Activated B cell treated with CpG ODN at 0.5 μM for 24 hours (primary cell): ENCODE measurements around the gene DNM2. TPM values are rescaled to one million over a fixed set of nuclear protein-coding genes. Genes with fewer than 3 reads are reported as not detected.

ENCODE experiments used
- ATAC-seq: fragments of 200-7000 bp; cut with Tn5 transposase; one replicate; pipeline ENCODE4 v1.10.0; 2021; ENCODE audit warnings: low read depth, mild to moderate bottlenecking, moderate library complexity
- CTCF ChIA-PET: fragments of 350-600 bp; sonication (Branson Sonifier 250); formaldehyde crosslinking; loops from one replicate; lab custom pipeline; 2021; ENCODE audit warnings: antibody characterized with exemption; lab: Charles Lee
- POLR2A ChIA-PET: fragments of 350-600 bp; sonication (Branson Sonifier 250); formaldehyde crosslinking; loops from one replicate; lab custom pipeline; 2021; ENCODE audit warnings: antibody characterized with exemption; lab: Charles Lee
- DNase-seq: peaks from one replicate; pipeline ENCODE4 v3.0.0; 2022
- H3K27ac Mint-ChIP-seq: one replicate; pipeline ENCODE4 v1.8.0; 2020; ENCODE audit warnings: mixed read lengths
- H3K27me3 Mint-ChIP-seq: one replicate; pipeline ENCODE4 v1.8.0; 2021; ENCODE audit warnings: mixed read lengths
- H3K36me3 Mint-ChIP-seq: one replicate; pipeline ENCODE4 v1.8.0; 2021; ENCODE audit warnings: low read depth, mixed read lengths
- H3K4me1 Mint-ChIP-seq: one replicate; pipeline ENCODE4 v1.8.0; 2021; ENCODE audit warnings: mixed read lengths
- H3K4me3 Mint-ChIP-seq: one replicate; pipeline ENCODE4 v1.8.0; 2020; ENCODE audit warnings: mild to moderate bottlenecking, mixed read lengths
- H3K9me3 Mint-ChIP-seq: one replicate; pipeline ENCODE4 v1.8.0; 2020; ENCODE audit warnings: mixed read lengths
- CTCF ChIP-seq: fragments of 200-600 bp; IDR thresholded peaks from one replicate; pipeline ENCODE4 v1.8.0; 2022; ENCODE audit warnings: antibody characterized with exemption, mild to moderate bottlenecking
- intact Hi-C: fragments of 100-400 bp; cut with micrococcal nuclease; formaldehyde crosslinking; loops from one replicate; pipeline ENCODE4 v1.15.1; 2024
- total RNA-seq: library from RNA; stranded (reverse); gene quantifications from 2 replicates; pipeline ENCODE4 v1.2.3, GENCODE V29; 2022

Gene DNM2
- total RNA-seq, 1 donor from 2014 or later: 257 TPM

DNA sequence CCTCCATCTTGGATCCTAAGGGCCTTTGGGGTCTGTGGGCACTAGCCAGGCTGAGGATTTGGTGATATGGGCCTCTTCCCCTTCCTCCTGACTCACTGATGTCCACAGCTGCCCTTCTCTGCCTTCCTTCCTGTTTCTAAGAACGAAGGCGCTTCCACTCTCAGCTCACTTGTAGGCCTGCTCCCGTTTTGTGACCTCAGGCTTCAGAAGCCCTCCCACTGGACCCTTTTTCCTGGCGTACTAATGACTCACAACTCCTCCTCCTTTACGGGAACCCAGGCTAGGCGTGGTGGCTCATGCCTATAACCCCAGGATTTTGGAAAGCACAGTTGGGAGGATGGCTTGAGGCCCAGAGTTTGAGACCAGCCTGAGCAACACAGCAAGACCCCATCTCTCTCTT lies 62.5 kb downstream of the DNM2 start:
- Mint-ChIP-seq H3K4me3 (no peak overlapping the region), H3K4me1 (peaks cover 60% of the 10 kb centered on the region), H3K27me3 (no peaks in the 10 kb centered on the region), H3K9me3 (no peaks in the 10 kb centered on the region), H3K36me3 (peaks cover 74% of the 10 kb centered on the region), H3K27ac (peak overlapping the region; percentile 65)
- intact Hi-C loops: no loop called here
- no peak for TF ChIP-seq CTCF
- DNase-seq (no peak), ATAC-seq (no peak)
- CTCF ChIA-PET: interaction anchor here (1.6 kb wide), 1 partner anchor 64 kb away, joined by 5 read pairs; no protein-coding TSS in a partner anchor
- POLR2A ChIA-PET: interaction anchor here (0.7 to 2.4 kb wide), 5 partner anchors 17 to 63 kb away, joined by 3 to 5 read pairs (median 3); partner anchors contain the start of gene DNM2

GRCh38 chr19:10782795-10783194 lies 64.9 kb downstream of the DNM2 start:
- Mint-ChIP-seq H3K4me1 (peaks cover 40% of the 10 kb centered on the region), H3K9me3 (no peaks in the 10 kb centered on the region), H3K4me3 (no peak overlapping the region), H3K27ac (peak overlapping the region; percentile 35), H3K27me3 (no peaks in the 10 kb centered on the region), H3K36me3 (peaks cover 75% of the 10 kb centered on the region)
- TF ChIP-seq CTCF: no peak
- ATAC-seq: no peak
- POLR2A ChIA-PET: interaction anchor here (1.0 to 1.3 kb wide), 2 partner anchors 14 to 43 kb away, joined by 3 to 4 read pairs; no protein-coding TSS in a partner anchor
- intact Hi-C loops: no loop called here
- CTCF ChIA-PET: no interaction called here
- DNase-seq: no peak

DNA sequence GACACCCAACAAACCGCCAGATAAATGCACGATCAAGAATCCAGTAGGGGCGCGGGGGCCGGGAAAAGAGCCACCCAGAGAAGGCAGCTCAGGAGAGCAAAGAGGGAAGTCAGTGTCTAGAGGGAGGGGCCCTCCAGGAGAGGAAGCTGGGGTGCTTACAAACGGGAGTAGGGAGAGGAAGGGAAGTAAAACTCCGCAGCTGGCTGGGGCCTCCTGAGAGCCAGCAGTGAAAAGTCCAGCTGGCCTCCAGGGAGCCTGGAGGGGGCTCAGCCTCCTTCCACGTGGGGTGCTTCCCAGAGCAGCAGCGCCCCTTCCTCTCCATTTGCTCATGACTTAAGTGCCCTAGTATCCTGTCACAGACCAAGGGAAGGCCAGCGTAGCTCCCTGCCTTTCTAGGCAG lies 66.4 kb downstream of the DNM2 start:
- ATAC-seq: peak; percentile 40
- TF ChIP-seq CTCF: no peak
- Mint-ChIP-seq H3K4me3 (no peak overlapping the region), H3K4me1 (peaks cover 35% of the 10 kb centered on the region), H3K36me3 (peaks cover 84% of the 10 kb centered on the region), H3K9me3 (no peaks in the 10 kb centered on the region), H3K27me3 (no peaks in the 10 kb centered on the region), H3K27ac (peak overlapping the region; percentile 80)
- intact Hi-C loops: no loop called here
- CTCF ChIA-PET: no interaction called here
- no peak for DNase-seq
- POLR2A ChIA-PET: interaction anchor here (0.9 to 1.3 kb wide), 3 partner anchors 16 to 66 kb away, joined by 3 to 6 read pairs (median 3); partner anchors contain the start of gene DNM2

- DNase-seq: no peak
- no peak overlapping the region for H3K4me3 Mint-ChIP-seq
- peaks cover 83% of the 10 kb centered on the region for H3K36me3 Mint-ChIP-seq
- intact Hi-C loops: no loop called here
- no peaks in the 10 kb centered on the region for H3K9me3 Mint-ChIP-seq
- ChIA-PET POLR2A (interaction anchor here (1.1 kb wide), 1 partner anchor 48 kb away, joined by 9 read pairs; the partner anchor contains the start of gene TMED1), CTCF (no interaction called here)
- no peaks in the 10 kb centered on the region for H3K27me3 Mint-ChIP-seq
- TF ChIP-seq CTCF: no peak
- H3K27ac Mint-ChIP-seq: no peak overlapping the region
- no peak for ATAC-seq
- H3K4me1 Mint-ChIP-seq: peaks cover 10% of the 10 kb centered on the region
Measured at GRCh38 chr19:10788146-10788545, 70.3 kb downstream of the DNM2 start.

DNA sequence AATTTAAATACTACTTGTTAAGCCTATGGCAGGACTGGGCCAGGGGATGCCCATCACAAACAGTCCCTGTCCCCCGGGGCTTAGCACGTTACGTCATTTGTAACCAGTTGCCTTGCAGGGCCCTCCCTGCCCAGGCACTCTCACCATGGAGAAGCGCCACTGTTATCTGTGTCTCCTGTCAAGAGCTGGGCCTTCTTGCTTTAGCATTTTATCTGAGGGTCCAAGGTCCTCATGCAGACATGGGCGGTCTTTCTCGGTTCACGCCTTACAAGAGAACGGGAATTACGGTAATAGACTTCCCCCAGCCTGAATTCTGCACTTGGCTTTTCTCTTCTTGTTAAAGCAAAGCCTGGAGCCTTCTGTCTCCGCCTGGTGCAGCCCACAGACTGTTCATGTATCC lies 72.0 kb downstream of the DNM2 start:
- intact Hi-C loops: no loop called here
- Mint-ChIP-seq H3K4me1 (peaks cover under 1% of the 10 kb centered on the region), H3K36me3 (peaks cover 84% of the 10 kb centered on the region), H3K9me3 (no peaks in the 10 kb centered on the region), H3K27me3 (no peaks in the 10 kb centered on the region), H3K4me3 (no peak overlapping the region), H3K27ac (no peak overlapping the region)
- ChIA-PET POLR2A (no interaction called here), CTCF (no interaction called here)
- TF ChIP-seq CTCF: no peak
- DNase-seq (no peak), ATAC-seq (no peak)
